WTC11 (cell line): ENCODE measurements around the gene ADAMTS10. TPM values are rescaled to one million over a fixed set of nuclear protein-coding genes. Genes with fewer than 3 reads are reported as not detected.

ENCODE experiments used
- ATAC-seq: fragments of 200-7000 bp; cut with Tn5 transposase; 2 replicates; pipeline ENCODE4 v1.10.0; 2021; ENCODE audit warnings: mild to moderate bottlenecking, moderate library complexity
- CTCF ChIA-PET: fragments of 300-600 bp; sonication (Branson Sonifier 250); formaldehyde crosslinking; loops from one replicate; lab custom pipeline; 2021; ENCODE audit warnings: antibody characterized with exemption; lab: Charles Lee
- POLR2A ChIA-PET: fragments of 350-600 bp; sonication (Branson Sonifier 250); formaldehyde crosslinking; loops from one replicate; lab custom pipeline; 2021; ENCODE audit warnings: antibody characterized with exemption; lab: Charles Lee
- DNase-seq: peaks from one replicate; pipeline ENCODE4 v3.0.0; 2021; ENCODE audit warnings: low spot score
- H3K27ac Mint-ChIP-seq: 2 replicates; pipeline ENCODE4 v1.8.0; 2021; ENCODE audit warnings: mixed read lengths
- H3K27me3 Mint-ChIP-seq: 2 replicates; pipeline ENCODE4 v1.8.0; 2021; ENCODE audit warnings: low read depth, mild to moderate bottlenecking, moderate library complexity, mixed read lengths
- H3K36me3 Mint-ChIP-seq: 2 replicates; pipeline ENCODE4 v1.8.0; 2021; ENCODE audit warnings: mixed read lengths
- H3K4me1 Mint-ChIP-seq: 2 replicates; pipeline ENCODE4 v1.8.0; 2022; ENCODE audit warnings: mixed read lengths
- H3K4me3 Mint-ChIP-seq: 2 replicates; pipeline ENCODE4 v1.8.0; 2021; ENCODE audit warnings: mild to moderate bottlenecking, moderate library complexity, mixed read lengths
- H3K9me3 Mint-ChIP-seq: 2 replicates; pipeline ENCODE4 v1.8.0; 2021; ENCODE audit warnings: mixed read lengths
- AR ChIP-seq: fragments of 250-450 bp; sonication (Bioruptor Pico); IDR thresholded peaks from 2 replicates; pipeline ENCODE4 v1.9.0; 2021; ENCODE audit warnings: mild to moderate bottlenecking
- CTCF ChIP-seq: fragments of 200-600 bp; IDR thresholded peaks from 2 replicates; pipeline ENCODE4 v1.8.0; 2022; ENCODE audit warnings: antibody characterized with exemption
- ESRRA ChIP-seq: sonication (generic); formaldehyde crosslinking; IDR thresholded peaks from 2 replicates; pipeline ENCODE4 v1.8.1; 2022; ENCODE audit warnings: mild to moderate bottlenecking, missing genetic modification reagents, borderline replicate concordance
- FOXP4 ChIP-seq: sonication (generic); formaldehyde crosslinking; IDR thresholded peaks from 2 replicates; pipeline ENCODE4 v1.8.0; 2022; ENCODE audit warnings: mild to moderate bottlenecking, missing genetic modification reagents
- GABPB1 ChIP-seq: sonication (generic); formaldehyde crosslinking; IDR thresholded peaks from 2 replicates; pipeline ENCODE4 v1.8.1; 2023; ENCODE audit warnings: mild to moderate bottlenecking, missing genetic modification reagents
- GTF2I ChIP-seq: fragments of 250-450 bp; sonication (Bioruptor Pico); conservative IDR thresholded peaks from 2 replicates; pipeline ENCODE4 v1.4.0; 2021; ENCODE audit warnings: mild to moderate bottlenecking
- IRF2 ChIP-seq: sonication (generic); formaldehyde crosslinking; IDR thresholded peaks from 2 replicates; pipeline ENCODE4 v1.8.0; 2022; ENCODE audit warnings: low read depth, missing genetic modification reagents, borderline replicate concordance
- KAT7 ChIP-seq: sonication (generic); formaldehyde crosslinking; IDR thresholded peaks from 2 replicates; pipeline ENCODE4 v1.8.1; 2023; ENCODE audit warnings: missing genetic modification reagents, mild to moderate bottlenecking, borderline replicate concordance
- NFATC4 ChIP-seq: fragments of 250-450 bp; sonication (Bioruptor Pico); IDR thresholded peaks from 2 replicates; pipeline ENCODE4 v1.9.0; 2021; ENCODE audit warnings: mild to moderate bottlenecking
- NFE2L1 ChIP-seq: sonication (generic); formaldehyde crosslinking; IDR thresholded peaks from 2 replicates; pipeline ENCODE4 v1.8.1; 2023; ENCODE audit warnings: missing genetic modification reagents
- PRDM15 ChIP-seq: sonication (generic); formaldehyde crosslinking; IDR thresholded peaks from 2 replicates; pipeline ENCODE4 v1.8.0; 2022; ENCODE audit warnings: missing genetic modification reagents
- SMAD4 ChIP-seq: sonication (generic); formaldehyde crosslinking; IDR thresholded peaks from 2 replicates; pipeline ENCODE4 v1.8.0; 2022; ENCODE audit warnings: mild to moderate bottlenecking, missing genetic modification reagents
- SP1 ChIP-seq: sonication (generic); formaldehyde crosslinking; conservative IDR thresholded peaks from 2 replicates; pipeline ENCODE4 v1.8.1; 2022; ENCODE audit warnings: missing genetic modification reagents
- ZNF396 ChIP-seq: fragments of 250-450 bp; sonication (Bioruptor Pico); IDR thresholded peaks from 2 replicates; pipeline ENCODE4 v1.8.0; 2021; ENCODE audit warnings: mild to moderate bottlenecking, moderate library complexity, borderline replicate concordance
- ZNF512 ChIP-seq: sonication (generic); formaldehyde crosslinking; IDR thresholded peaks from 2 replicates; pipeline ENCODE4 v1.8.1; 2022; ENCODE audit warnings: missing genetic modification reagents, borderline replicate concordance
- ZNF532 ChIP-seq: fragments of 250-450 bp; sonication (Bioruptor Pico); IDR thresholded peaks from 2 replicates; pipeline ENCODE4 v1.9.0; 2021; ENCODE audit warnings: mild to moderate bottlenecking, borderline replicate concordance
- total RNA-seq: library from RNA; stranded (reverse); gene quantifications from 3 replicates; pipeline ENCODE4 v1.2.3, GENCODE V29; 2021

The ADAMTS10 gene
- total RNA-seq, 1 experiment from 2014 or later, result 16.0 TPM

GRCh38 chr19:8596168-8596567 is 14.3 kb downstream of the ADAMTS10 start (continued):
- TF ChIP-seq GTF2I (CRISPR knock-in tag) (no peak), ESRRA (CRISPR knock-in tag) (no peak)

- ATAC-seq, result no peak
- Mint-ChIP-seq H3K9me3 (peaks cover 10% of the 10 kb centered on the region), H3K27me3 (peaks cover 28% of the 10 kb centered on the region), H3K4me1 (peaks cover 9% of the 10 kb centered on the region), H3K27ac (no peak overlapping the region), H3K4me3 (no peak overlapping the region)
- CTCF ChIA-PET, result interaction anchor here (1.2 to 6.2 kb wide), 2 partner anchors 16 to 43 kb away, joined by 3 to 54 read pairs; partner anchors contain the start of gene MYO1F
- POLR2A ChIA-PET, result interaction anchor here (2.0 kb wide), 1 partner anchor 10 kb away, joined by 6 read pairs; no protein-coding TSS in a partner anchor
- no peak for DNase-seq
- TF ChIP-seq SP1 (CRISPR knock-in tag) (no peak), NFATC4 (CRISPR knock-in tag) (no peak), KAT7 (CRISPR knock-in tag) (no peak)
- TF ChIP-seq, all 79 proteins: peak for 0
- peaks cover 31% of the 10 kb centered on the region for H3K36me3 Mint-ChIP-seq
These were observed 14.9 kb downstream of the ADAMTS10 start for GRCh38 chr19:8595651-8596050.

- peaks cover 10% of the 10 kb centered on the region for H3K9me3 Mint-ChIP-seq
- no peak overlapping the region for H3K27ac Mint-ChIP-seq
- POLR2A ChIA-PET, result interaction anchor here (0.8 to 2.0 kb wide), 3 partner anchors 10 to 18 kb away, joined by 3 to 6 read pairs (median 4); no protein-coding TSS in a partner anchor
- peak overlapping the region; percentile 74; the same call in 1 of the 2 replicates for H3K4me3 Mint-ChIP-seq
- H3K27me3 Mint-ChIP-seq, result peaks cover 44% of the 10 kb centered on the region
- peaks cover 24% of the 10 kb centered on the region; the same call in 1 of the 2 replicates for H3K36me3 Mint-ChIP-seq
- CTCF ChIA-PET, result interaction anchor here (0.8 to 6.2 kb wide), 15 partner anchors 8 to 240 kb away, joined by 3 to 54 read pairs (median 4); partner anchors contain the start of genes MYO1F and ZNF414
- ATAC-seq (no peak), DNase-seq (no peak)
- peaks cover 9% of the 10 kb centered on the region for H3K4me1 Mint-ChIP-seq
- TF ChIP-seq FOXP4 (no peak), ZNF532 (CRISPR knock-in tag) (no peak), SMAD4 (CRISPR knock-in tag) (no peak), IRF2 (no peak), ZNF512 (CRISPR knock-in tag) (no peak), NFE2L1 (CRISPR knock-in tag) (no peak), GABPB1 (CRISPR knock-in tag) (no peak), ZNF396 (no peak), PRDM15 (CRISPR knock-in tag) (no peak), AR (no peak), CTCF (no peak)
These were observed 16.6 kb downstream of the ADAMTS10 start for GRCh38 chr19:8593931-8594330.
